Trophoblast cell (in vitro differentiated cells and primary cell): ENCODE measurements around the gene NKPD1.

Experiments
- DNase-seq, 2 donors: peaks; one replicate each; pipeline ENCODE4 v3.0.0-alpha.2; 2016
- H2AFZ ChIP-seq: 2 replicates; pipeline ENCODE4 v1.6.1; 2013; ENCODE audit warnings: low read length, moderate library complexity, mild to moderate bottlenecking; ENCODE audit not compliant: insufficient read depth, poor library complexity
- H2AK5ac ChIP-seq: 2 replicates; pipeline ENCODE4 v1.6.1; 2013; ENCODE audit warnings: mild to moderate bottlenecking, low read length
- H2BK120ac ChIP-seq: 2 replicates; pipeline ENCODE4 v1.6.1; 2013; ENCODE audit warnings: low read length, mild to moderate bottlenecking, moderate library complexity; ENCODE audit not compliant: insufficient read depth, poor library complexity
- H2BK12ac ChIP-seq: 2 replicates; pipeline ENCODE4 v1.6.1; 2013; ENCODE audit warnings: mild to moderate bottlenecking, low read length, moderate library complexity
- H2BK5ac ChIP-seq: 2 replicates; pipeline ENCODE4 v1.6.1; 2013; ENCODE audit warnings: low read length, low read depth, moderate library complexity, mild to moderate bottlenecking; ENCODE audit not compliant: poor library complexity
- H3K14ac ChIP-seq: 2 replicates; pipeline ENCODE4 v1.6.1; 2013; ENCODE audit warnings: mild to moderate bottlenecking, low read length
- H3K18ac ChIP-seq: 2 replicates; pipeline ENCODE4 v1.6.1; 2013; ENCODE audit warnings: mild to moderate bottlenecking, low read length
- H3K23ac ChIP-seq: 2 replicates; pipeline ENCODE4 v1.6.1; 2013; ENCODE audit warnings: low read length
- H3K27ac ChIP-seq: 2 replicates; pipeline ENCODE4 v1.5.1; 2013; ENCODE audit warnings: low read depth, mild to moderate bottlenecking, inconsistent platforms, low read length, moderate library complexity
- H3K27me3 ChIP-seq: 2 replicates; pipeline ENCODE4 v1.6.1; 2013; ENCODE audit warnings: inconsistent platforms, mild to moderate bottlenecking, low read length, moderate library complexity; ENCODE audit not compliant: insufficient read depth
- H3K36me3 ChIP-seq, 2 experiments: 1 replicate in 1 of 2; 2 replicates in 1 of 2; pipeline ENCODE4 v1.6.1; 2013; ENCODE audit warnings: low read length in 2 of 2, mild to moderate bottlenecking in 2 of 2, moderate library complexity in 1 of 2; ENCODE audit not compliant: insufficient read depth in 2 of 2, control insufficient read depth in 1 of 2
- H3K4ac ChIP-seq: 2 replicates; pipeline ENCODE4 v1.6.1; 2013; ENCODE audit warnings: low read depth, mild to moderate bottlenecking, low read length, moderate library complexity
- H3K4me1 ChIP-seq, 2 experiments: 1 replicate in 1 of 2; 2 replicates in 1 of 2; pipeline ENCODE4 v1.6.1; 2013; ENCODE audit warnings: low read length in 2 of 2, mild to moderate bottlenecking in 2 of 2, moderate library complexity in 1 of 2; ENCODE audit not compliant: insufficient read depth in 2 of 2, control insufficient read depth in 1 of 2
- H3K4me2 ChIP-seq: 2 replicates; pipeline ENCODE4 v1.6.1; 2013; ENCODE audit warnings: inconsistent platforms, mild to moderate bottlenecking, low read length, moderate library complexity
- H3K4me3 ChIP-seq: 2 replicates; pipeline ENCODE4 v1.5.1; 2013; ENCODE audit warnings: mild to moderate bottlenecking, low read depth, low read length, inconsistent platforms
- H3K79me1 ChIP-seq: one replicate; pipeline ENCODE4 v1.6.1; 2013; ENCODE audit warnings: low read length
- H3K79me2 ChIP-seq: 2 replicates; pipeline ENCODE4 v1.6.1; 2013; ENCODE audit warnings: low read length, mild to moderate bottlenecking; ENCODE audit not compliant: control insufficient read depth, insufficient read depth, poor library complexity
- H3K9ac ChIP-seq: 2 replicates; pipeline ENCODE4 v1.6.1; 2013; ENCODE audit warnings: mild to moderate bottlenecking, low read length
- H3K9me3 ChIP-seq: 2 replicates; pipeline ENCODE4 v1.6.1; 2013; ENCODE audit warnings: low read depth, mild to moderate bottlenecking, control low read depth, inconsistent platforms, low read length; ENCODE audit not compliant: insufficient read depth
- H4K12ac ChIP-seq: 2 replicates; pipeline ENCODE4 v1.6.1; 2013; ENCODE audit warnings: low read depth, mild to moderate bottlenecking, low read length, moderate library complexity
- H4K8ac ChIP-seq: 2 replicates; pipeline ENCODE4 v1.6.1; 2013; ENCODE audit warnings: low read depth, mild to moderate bottlenecking, low read length, moderate library complexity
- H4K91ac ChIP-seq: one replicate; pipeline ENCODE4 v1.6.1; 2013; ENCODE audit warnings: low read depth, mild to moderate bottlenecking, low read length, moderate library complexity
- WGBS: extraction: QIAGEN DNeasy Blood & Tissue Kit; methylation state at CpG from one replicate; pipeline ENCODE4 v1.1.7; 2013; ENCODE audit warnings: missing lambda C conversion rate; ENCODE audit not compliant: insufficient read length, insufficient coverage; ENCODE audit errors: extremely low coverage; 5-methylcytosine and 5-hydroxymethylcytosine counted together

Gene NKPD1

DNA sequence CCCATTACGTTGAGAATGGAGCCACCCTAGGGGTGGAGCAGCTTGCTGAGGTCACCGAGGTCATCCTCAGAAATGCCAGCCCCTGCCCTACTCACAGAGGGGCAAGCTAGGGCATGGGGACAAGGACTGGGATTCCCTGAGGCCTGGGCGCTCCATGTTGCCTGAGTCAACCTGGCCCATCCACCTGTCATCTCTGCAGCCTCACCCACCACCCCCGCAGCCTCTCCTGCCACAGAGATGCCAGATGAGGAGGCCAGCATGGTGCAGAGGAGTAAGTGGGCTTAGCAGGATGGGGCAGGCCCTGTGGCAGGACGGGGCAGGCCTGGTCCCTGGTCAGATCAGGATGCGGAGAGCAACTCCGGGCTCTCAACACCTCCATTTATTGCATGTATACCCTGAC lies 9.5 kb downstream of the NKPD1 start:
- WGBS = no CpG with 5 or more reads among the region's 7 CpGs

DNA sequence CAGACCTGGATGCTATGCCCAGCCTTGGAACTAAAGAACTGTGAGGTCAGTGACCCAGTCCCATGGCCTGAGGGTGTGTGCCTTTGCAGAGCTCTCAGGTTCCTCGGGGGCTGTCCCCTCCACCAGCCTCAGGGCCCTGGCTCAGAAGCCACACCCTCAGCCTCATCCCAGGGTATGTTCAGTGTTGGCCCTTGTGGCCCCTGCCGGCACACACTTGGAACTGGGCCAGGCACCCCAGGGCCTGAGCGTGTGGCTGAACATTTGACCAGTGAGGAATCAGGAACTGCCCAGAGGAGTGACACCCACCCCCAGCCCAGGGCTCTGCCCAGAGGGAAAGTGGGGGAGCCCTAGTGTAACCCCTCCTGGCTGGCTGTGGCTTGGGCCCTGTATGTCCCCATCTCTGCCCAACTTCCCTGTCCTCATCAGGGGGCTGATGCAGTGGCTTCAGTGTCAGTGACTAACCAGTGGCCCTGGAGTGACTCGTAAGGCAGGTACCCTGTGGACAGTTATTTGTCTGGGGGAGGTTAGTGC lies 10.0 kb downstream of the NKPD1 start:
- Histone ChIP-seq H4K8ac (no peak overlapping the region), H3K4me3 (no peak overlapping the region), H3K14ac (no peak overlapping the region), H3K36me3 (peaks cover 12 to 14% of the 10 kb centered on the region in 2 experiments), H3K4me1 (peaks cover 2 to 5% of the 10 kb centered on the region in 2 experiments), H2AFZ (no peak overlapping the region), H3K9me3 (peaks cover 17% of the 10 kb centered on the region), H2BK5ac (no peak overlapping the region), H3K79me2 (no peaks in the 10 kb centered on the region), H3K27me3 (peaks cover 22% of the 10 kb centered on the region), H3K9ac (no peak overlapping the region), H3K27ac (no peak overlapping the region), H4K91ac (no peak overlapping the region), H2BK120ac (no peak overlapping the region), H4K12ac (no peak overlapping the region), H3K79me1 (no peaks in the 10 kb centered on the region), H3K23ac (no peak overlapping the region), H3K4ac (no peak overlapping the region), H2AK5ac (no peak overlapping the region), H2BK12ac (no peak overlapping the region), H3K4me2 (no peak overlapping the region), H3K18ac (no peak overlapping the region)
- no CpG with 5 or more reads among the region's 4 CpGs for WGBS
- DNase-seq = no peak

More for the DNA sequence above, 9.5 kb downstream of the NKPD1 start:
- Histone ChIP-seq H3K18ac (no peak overlapping the region), H3K79me1 (no peaks in the 10 kb centered on the region), H2BK12ac (no peak overlapping the region), H3K9ac (no peak overlapping the region), H3K4me1 (peaks cover 2 to 5% of the 10 kb centered on the region in 2 experiments), H4K12ac (no peak overlapping the region), H3K27me3 (peaks cover 22% of the 10 kb centered on the region), H3K9me3 (peaks cover 17% of the 10 kb centered on the region), H3K14ac (no peak overlapping the region), H2AFZ (no peak overlapping the region), H4K91ac (no peak overlapping the region), H3K79me2 (no peaks in the 10 kb centered on the region), H3K27ac (no peak overlapping the region), H3K4me3 (no peak overlapping the region), H2AK5ac (no peak overlapping the region), H3K36me3 (peaks cover 9% of the 10 kb centered on the region in 2 experiments), H3K4ac (no peak overlapping the region), H3K4me2 (no peak overlapping the region), H3K23ac (no peak overlapping the region), H4K8ac (no peak overlapping the region), H2BK120ac (no peak overlapping the region), H2BK5ac (no peak overlapping the region)
- no peak for DNase-seq

DNA sequence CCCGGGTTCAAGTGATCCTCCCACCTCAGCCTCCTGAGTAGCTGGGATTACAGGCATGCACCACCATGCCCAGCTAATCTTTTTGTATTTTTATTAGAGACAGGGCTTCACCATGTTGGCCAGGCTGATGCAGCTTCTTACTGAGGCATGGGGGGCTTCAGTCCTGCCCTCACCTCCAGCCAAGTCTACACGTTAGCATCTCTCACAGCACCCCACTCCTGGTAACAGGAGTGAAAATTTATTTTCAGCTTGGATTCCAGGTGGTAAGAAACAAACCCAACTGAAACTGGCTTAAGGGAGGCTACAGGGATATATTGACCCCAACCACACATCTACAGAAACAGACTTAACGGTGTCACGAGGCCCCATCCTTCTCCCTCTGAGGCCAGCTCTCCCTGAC lies 10.6 kb downstream of the NKPD1 start:
- H3K36me3 ChIP-seq = peaks cover 17 to 19% of the 10 kb centered on the region in 2 experiments
- no peak overlapping the region for H2BK12ac ChIP-seq
- no peaks in the 10 kb centered on the region for H3K79me1 ChIP-seq
- no peak overlapping the region for H4K91ac ChIP-seq
- peaks cover 22% of the 10 kb centered on the region for H3K27me3 ChIP-seq
- H3K23ac ChIP-seq = no peak overlapping the region
- no peak overlapping the region for H3K4ac ChIP-seq
- H2BK120ac ChIP-seq = no peak overlapping the region
- H3K4me2 ChIP-seq = no peak overlapping the region
- H4K12ac ChIP-seq = no peak overlapping the region
- H4K8ac ChIP-seq = no peak overlapping the region
- H3K79me2 ChIP-seq = no peaks in the 10 kb centered on the region
- no peak overlapping the region for H3K18ac ChIP-seq
- H3K4me1 ChIP-seq = peaks cover 2 to 5% of the 10 kb centered on the region in 2 experiments
- no peak overlapping the region for H3K27ac ChIP-seq
- no peak for DNase-seq
- WGBS = no CpG with 5 or more reads among the region's 4 CpGs
- no peak overlapping the region for H2AK5ac ChIP-seq
- no peak overlapping the region for H3K9ac ChIP-seq
- H3K9me3 ChIP-seq = peaks cover 17% of the 10 kb centered on the region
- no peak overlapping the region for H2AFZ ChIP-seq
- H2BK5ac ChIP-seq = no peak overlapping the region
- no peak overlapping the region for H3K4me3 ChIP-seq
- no peak overlapping the region for H3K14ac ChIP-seq

DNA sequence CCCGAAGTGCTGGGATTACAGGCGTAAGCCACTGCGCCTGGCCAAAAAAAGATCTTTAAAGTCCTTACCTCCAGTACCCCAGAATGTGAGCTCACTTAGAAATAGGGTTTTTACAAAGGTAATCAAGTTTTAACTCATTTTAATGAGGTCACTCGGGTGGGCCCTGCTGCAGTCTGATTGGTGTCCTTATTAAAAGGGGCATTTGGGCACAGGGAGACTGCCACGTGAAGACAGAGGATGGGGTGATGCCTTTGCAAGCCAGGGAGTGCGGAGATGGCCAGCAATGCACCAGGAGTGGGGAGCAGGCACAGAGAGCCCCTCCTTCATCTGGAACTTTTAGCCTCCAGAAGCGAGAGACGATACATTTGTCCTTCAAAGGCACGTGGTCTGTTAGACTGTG lies 11.7 kb downstream of the NKPD1 start:
- no peak overlapping the region for H2AK5ac ChIP-seq
- peaks cover 22% of the 10 kb centered on the region for H3K27me3 ChIP-seq
- WGBS = no CpG with 5 or more reads among the region's 9 CpGs
- no peak overlapping the region for H3K4me2 ChIP-seq
- no peak overlapping the region for H2BK5ac ChIP-seq
- H3K23ac ChIP-seq = no peak overlapping the region
- H2AFZ ChIP-seq = no peak overlapping the region
- no peak overlapping the region for H3K27ac ChIP-seq
- no peak overlapping the region for H2BK12ac ChIP-seq
- no peaks in the 10 kb centered on the region for H3K79me1 ChIP-seq
- H3K4me1 ChIP-seq = peaks cover 2 to 5% of the 10 kb centered on the region in 2 experiments
- no peak overlapping the region for H3K18ac ChIP-seq
- H3K4me3 ChIP-seq = no peak overlapping the region
- peaks cover 25 to 26% of the 10 kb centered on the region in 2 experiments for H3K36me3 ChIP-seq
- no peak overlapping the region for H4K91ac ChIP-seq
- no peak overlapping the region for H3K4ac ChIP-seq
- peaks cover 17% of the 10 kb centered on the region for H3K9me3 ChIP-seq
- no peak for DNase-seq
- no peak overlapping the region for H3K14ac ChIP-seq
- no peak overlapping the region for H2BK120ac ChIP-seq
- H3K79me2 ChIP-seq = no peaks in the 10 kb centered on the region
- H3K9ac ChIP-seq = no peak overlapping the region
- no peak overlapping the region for H4K8ac ChIP-seq
- no peak overlapping the region for H4K12ac ChIP-seq
